ENCODE measurements around the gene APMAP.

APMAP gene

GRCh38 chr20:24987244-24987643, 5.3 kb downstream of the APMAP start:
- no peak for DNase-seq (ENCODE audit: low read depth)

DNA sequence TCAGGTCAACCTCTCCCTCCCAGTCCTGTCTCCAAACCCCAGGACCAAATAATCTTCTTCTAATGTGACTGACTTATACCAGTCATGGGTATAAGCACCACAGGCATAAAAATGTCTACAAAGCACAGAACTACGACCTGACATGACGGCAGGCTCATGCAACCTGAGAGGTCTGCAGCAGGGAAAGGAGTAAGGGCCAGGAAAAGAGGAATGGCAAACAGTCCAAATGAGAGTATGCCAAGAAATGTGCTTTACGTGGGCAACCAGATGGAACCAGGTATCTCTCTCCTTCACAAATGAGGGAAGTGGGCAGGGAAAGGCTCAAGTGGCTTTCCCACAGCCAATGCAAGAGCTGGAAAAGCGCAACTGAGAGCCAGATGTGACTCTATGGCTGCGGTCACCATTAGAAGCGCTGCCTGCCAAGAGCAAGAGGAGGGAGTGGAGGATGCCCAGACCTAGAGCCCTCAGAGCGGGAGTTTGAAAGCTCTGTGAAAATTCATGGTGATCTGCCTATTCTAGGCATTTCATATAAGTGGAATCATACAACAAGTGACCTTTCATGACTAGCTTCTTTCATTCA, 6.0 kb downstream of the APMAP start:
- DNase-seq (ENCODE audit: low read depth), result no peak

- DNase-seq (ENCODE audit: low read depth), result no peak
Measured at GRCh38 chr20:24985802-24986201, 6.7 kb downstream of the APMAP start.

GRCh38 chr20:24984961-24985640, 7.5 kb downstream of the APMAP start:
- DNase-seq (ENCODE audit: low read depth), result no peak

GRCh38 chr20:24983896-24984295, 8.7 kb downstream of the APMAP start:
- no peak for DNase-seq (ENCODE audit: low read depth)

DNA sequence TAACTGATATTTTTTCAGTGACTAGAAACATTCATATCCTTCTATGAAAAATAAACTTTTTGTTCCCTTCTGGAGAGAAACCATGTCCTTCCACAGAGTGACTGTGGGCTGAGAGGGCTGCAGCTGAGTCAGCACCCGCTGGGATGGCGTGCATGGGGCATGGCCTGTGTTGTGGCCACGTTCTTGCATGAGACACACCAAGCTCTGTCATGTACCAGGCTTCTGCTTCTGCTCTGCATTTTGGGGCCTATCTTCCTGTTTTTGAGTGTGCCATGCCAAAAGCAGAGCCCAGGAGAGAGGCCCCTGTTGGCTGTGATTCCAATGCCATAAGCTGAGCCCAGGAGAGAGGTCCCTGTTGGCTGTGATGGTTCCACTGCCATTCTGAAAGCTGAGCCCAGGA, 10.8 kb downstream of the APMAP start:
- DNase-seq (ENCODE audit: low read depth), result no peak

- DNase-seq (ENCODE audit: low read depth), result no peak
Measured at GRCh38 chr20:24981282-24981681, 11.3 kb downstream of the APMAP start.

DNA sequence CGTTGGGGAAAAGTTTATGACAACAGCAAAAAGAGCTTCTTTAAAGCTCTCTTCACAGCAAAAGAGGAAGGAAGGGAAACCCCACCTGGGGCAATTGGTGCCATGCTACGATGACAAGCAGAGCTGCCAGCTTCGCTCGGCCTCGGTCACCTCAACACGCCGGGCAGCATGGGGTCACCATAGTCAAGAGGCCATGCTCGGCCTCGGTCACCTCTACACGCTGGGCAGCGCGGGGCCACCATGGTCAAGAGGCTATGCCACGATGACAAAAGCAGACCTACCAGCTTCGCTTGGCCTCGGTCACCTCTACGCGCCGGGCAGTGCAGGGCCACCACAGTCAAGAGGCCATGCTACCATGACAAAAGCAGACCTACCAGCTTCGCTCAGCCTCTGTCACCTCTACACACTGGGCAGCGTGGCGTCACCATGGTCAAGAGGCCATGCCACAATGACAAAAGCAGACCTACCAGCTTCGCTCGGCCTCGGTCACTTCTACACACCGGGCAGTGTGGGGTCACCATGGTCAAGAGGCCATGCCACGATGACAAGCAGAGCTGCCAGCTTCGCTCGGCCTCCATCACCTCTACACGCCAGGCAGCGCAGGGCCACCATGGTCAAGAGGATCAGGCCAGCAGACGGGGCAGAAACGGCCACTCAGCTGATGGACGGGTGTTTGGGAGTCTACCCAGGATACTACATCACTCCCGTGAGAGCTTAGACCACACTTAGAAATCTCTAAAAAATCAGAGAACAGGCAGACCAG, 12.1 kb downstream of the APMAP start:
- no peak for DNase-seq (ENCODE audit: low read depth)

DNA sequence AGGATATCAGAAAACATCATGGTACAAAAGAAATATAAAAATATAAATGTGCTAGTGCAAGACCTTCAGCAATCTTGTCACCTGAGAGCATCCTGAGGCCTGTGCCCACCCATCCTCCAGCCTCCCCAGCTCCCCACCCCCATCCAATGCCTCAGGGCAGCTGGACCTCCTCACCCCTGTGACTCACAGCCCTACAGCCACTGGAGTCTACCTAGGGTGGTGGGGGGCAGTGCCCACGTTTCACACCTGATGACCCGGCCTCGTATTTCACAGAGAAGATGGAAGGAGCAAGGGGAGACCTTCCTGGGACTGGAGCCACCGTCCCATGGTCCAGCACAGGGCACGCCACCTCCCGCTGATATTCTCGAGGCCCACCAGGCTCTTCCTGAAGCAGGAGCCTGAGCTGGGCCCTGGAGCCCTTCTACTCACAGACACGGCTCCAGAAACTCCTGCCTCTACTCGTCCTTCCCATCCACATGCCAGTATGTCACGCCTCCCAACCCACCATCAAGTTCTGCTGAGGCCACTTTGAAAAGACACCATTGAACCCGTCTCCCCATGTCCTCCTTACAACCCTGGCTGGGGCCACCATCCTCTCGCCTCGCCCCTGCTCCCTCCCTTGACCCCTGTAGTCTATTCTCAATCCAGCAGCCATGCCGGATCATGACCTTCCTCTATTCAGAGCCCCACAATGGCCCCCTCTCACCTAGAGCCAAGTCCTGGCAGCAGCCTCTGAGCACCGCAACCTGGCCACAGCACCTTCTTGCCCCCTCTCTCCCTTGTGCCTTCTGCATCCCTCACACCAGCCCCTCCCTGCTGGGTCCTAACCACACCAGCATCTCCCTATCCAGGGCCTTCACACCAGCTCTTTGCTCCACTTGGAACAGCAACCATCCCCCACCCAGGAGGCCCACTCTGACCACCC, 13.3 kb downstream of the APMAP start:
- no peak for DNase-seq (ENCODE audit: low read depth)

GRCh38 chr20:24978513-24978912, 14.0 kb downstream of the APMAP start:
- no peak for DNase-seq (ENCODE audit: low read depth)

- DNase-seq (ENCODE audit: low read depth), result no peak
Measured at GRCh38 chr20:24977797-24978196, 14.8 kb downstream of the APMAP start.

DNA sequence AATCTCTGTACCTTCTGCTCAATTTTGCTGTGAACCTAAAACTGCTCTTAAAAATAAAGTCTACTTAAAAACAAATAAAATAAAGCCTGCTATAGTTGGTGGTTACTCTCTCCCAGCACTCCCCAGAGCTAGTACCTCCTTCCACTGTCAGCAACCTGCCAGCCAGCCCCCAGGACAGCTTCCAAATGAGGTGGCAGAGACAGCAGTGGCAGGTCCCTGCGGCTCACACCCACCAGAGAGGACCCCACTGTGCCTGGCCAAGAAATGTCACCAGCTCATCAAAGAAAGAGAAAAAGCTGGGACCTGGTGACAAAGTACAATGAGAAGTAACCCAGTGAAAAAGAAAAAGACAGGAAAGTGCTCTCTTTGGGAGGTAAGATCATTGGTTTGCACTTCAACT, 15.2 kb downstream of the APMAP start:
- DNase-seq (ENCODE audit: low read depth), result no peak

DNA sequence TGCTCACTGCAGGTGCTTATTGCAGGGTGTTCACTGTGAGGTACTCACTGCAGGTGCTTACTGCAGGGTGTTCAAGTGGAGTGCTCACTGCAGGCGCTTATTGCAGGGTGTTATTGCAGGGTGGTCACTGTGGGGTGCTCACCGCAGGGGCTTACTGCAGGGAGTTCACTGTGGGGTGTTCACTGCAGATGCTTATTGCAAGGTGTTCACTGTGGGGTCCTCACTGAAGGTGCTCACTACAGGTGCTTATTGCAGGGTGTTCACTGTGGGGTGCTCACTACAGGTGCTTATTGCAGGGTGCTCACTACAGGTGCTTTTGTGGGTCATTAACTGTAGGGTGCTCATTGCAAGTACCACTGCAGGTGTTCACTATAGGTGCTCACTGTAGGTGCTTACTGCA, 20.2 kb downstream of the APMAP start:
- DNase-seq (ENCODE audit: low read depth), result no peak

- DNase-seq (ENCODE audit: low read depth), result no peak
Measured at GRCh38 chr20:24971376-24972101, 21.0 kb downstream of the APMAP start.

DNA sequence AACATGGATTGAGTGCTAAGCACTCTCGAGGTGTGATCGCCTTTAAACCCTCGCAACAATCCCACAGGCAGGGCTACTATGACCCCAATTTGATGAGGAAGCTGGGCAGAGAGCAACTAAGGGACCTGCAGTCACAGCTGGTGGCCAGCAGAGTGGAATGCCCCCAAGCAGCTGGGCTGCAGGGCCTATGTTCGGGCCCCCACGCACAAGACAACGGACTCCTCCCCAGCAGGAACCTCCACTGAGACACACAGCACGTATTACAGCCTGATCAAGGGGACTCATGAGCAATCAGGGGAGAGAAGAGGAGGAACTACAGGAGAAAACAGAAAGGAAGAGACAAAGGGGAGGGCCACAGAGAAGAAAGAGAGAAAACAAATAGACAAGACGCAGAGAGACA, 21.8 kb downstream of the APMAP start:
- DNase-seq (ENCODE audit: low read depth), result no peak

DNA sequence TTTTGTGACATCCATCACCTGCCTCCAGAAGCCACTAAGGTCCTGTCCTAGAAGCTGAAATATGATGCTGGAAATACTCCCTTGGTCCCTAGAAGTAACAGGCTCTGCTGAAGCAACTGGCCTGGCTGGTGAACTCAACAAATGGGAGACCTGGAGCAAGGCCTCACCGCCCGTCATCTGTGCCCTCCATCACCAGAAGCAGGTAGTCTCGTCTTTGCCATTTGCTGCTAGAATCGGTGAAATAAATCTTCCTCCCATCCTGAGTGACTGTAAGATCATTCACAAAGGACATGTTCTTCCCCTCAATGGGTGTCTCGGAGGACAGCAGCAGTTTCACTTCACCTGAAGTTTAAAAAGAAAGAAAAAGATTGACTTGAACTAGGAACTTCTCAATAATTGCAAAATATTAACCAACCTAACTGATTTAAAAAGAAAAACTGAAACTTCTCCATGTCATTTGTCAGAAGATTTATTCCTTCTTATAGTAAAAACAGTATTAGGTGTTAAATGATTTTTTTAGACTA, 22.5 kb downstream of the APMAP start:
- no peak for DNase-seq (ENCODE audit: low read depth)

DNA sequence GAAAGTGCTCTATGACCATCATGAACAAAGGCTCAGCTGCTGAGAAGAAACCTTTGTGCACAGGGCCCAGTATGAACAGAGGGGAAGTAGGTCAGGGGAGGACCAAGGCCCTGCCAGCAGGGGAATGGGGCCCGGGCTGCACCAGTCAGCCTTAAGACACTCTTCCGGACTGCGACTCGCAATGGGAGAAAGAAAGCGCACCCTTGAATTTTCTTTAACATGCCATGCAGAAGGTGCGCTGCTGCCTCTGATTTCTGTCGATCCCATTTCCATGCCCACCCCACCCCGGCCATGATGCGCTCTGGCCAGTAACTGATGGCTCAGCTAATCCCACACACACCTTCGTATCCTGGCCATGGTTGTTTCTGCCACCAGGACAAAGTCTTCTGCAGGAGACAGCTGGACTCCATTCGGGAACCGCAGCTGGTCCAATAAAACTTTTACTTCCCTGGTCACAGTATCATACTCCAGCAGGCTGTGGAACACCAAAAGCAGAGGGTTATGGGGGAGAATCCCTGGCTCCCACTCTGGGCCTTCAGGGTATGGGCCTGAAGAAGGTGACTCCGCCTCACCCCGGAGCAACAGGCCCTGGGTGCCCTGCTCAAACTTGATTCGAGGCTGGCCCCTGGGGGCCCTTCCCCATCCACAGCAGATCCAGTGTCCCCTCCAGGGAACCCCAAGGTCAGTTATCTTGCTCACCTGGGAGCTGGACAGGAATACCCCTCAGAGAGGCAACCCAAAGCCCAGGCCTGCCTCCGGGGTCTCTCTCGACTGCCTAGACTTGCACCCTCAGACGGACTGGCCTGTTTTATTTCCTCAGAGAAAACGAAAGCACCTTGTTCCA, 23.1 kb downstream of the APMAP start:
- DNase-seq (ENCODE audit: low read depth), result no peak

GRCh38 chr20:24968278-24968800, 24.2 kb downstream of the APMAP start:
- DNase-seq (ENCODE audit: low read depth), result no peak

- no peak for DNase-seq (ENCODE audit: low read depth)
Measured at GRCh38 chr20:24966317-24967012, 26.1 kb downstream of the APMAP start.

All from stimulated activated CD8-positive, alpha-beta memory T cell treated with anti-CD3 and anti-CD28 coated beads, Interleukin-15, amount 100 ng/mL, for 24 hours (primary cell).